Upper lobe of left lung (tissue), 6 donors: Measurements from ENCODE around the gene XAB2. TPM values are rescaled to one million over a fixed set of nuclear protein-coding genes. Genes with fewer than 3 reads are reported as not detected.
"Not testable (repeated sequence)": the region's sequence is repeated elsewhere in the genome, so short reads cannot be mapped to it uniquely, and the experiment has no call there.

Experiments used
- ATAC-seq, 2 donors: fragments of 200-7000 bp; cut with Tn5 transposase; one replicate each; pipeline ENCODE4 v1.9.1; 2022; ENCODE audit warnings: mild to moderate bottlenecking in 2 of 2, moderate library complexity in 2 of 2; ENCODE audit not compliant: low FRiP score in 2 of 2
- DNase-seq, 2 donors: peaks; one replicate each; pipeline ENCODE4 v3.0.0-alpha.2; 2019 to 2020
- H3K27ac ChIP-seq, 4 donors: fragments of 200-600 bp; sonication (generic); one replicate each; pipeline ENCODE4 v1.5.1; 2016 to 2019
- H3K27me3 ChIP-seq, 4 donors: fragments of 200-600 bp; sonication (generic); one replicate each; pipeline ENCODE4 v1.5.1; 2017 to 2019
- H3K36me3 ChIP-seq, 4 donors: fragments of 200-600 bp; sonication (generic); one replicate each; pipeline ENCODE4 v1.5.1; 2016 to 2019
- H3K4me1 ChIP-seq, 4 donors: fragments of 200-600 bp; sonication (generic); one replicate each; pipeline ENCODE4 v1.5.1; 2018 to 2019
- H3K4me3 ChIP-seq, 4 donors: fragments of 200-600 bp; sonication (generic); one replicate each; pipeline ENCODE4 v1.5.1; 2017 to 2019; ENCODE audit warnings: mild to moderate bottlenecking in 2 of 4, moderate library complexity in 1 of 4
- H3K9me3 ChIP-seq, 4 donors: fragments of 200-600 bp; sonication (generic); one replicate each; pipeline ENCODE4 v1.5.1; 2018 to 2019
- EP300 ChIP-seq, 4 donors: sonication (generic); formaldehyde crosslinking; IDR thresholded peaks; one replicate each; pipeline ENCODE4 v1.5.1; 2017; ENCODE audit warnings: antibody characterized with exemption in 4 of 4, control low read depth in 2 of 4
- POLR2A ChIP-seq, 4 donors: fragments of 450-650 bp; IDR thresholded peaks; one replicate each; pipeline ENCODE4 v1.5.1; 2016 to 2017; ENCODE audit warnings: antibody characterized with exemption in 4 of 4, mild to moderate bottlenecking in 2 of 4
- POLR2AphosphoS5 ChIP-seq, 2 donors: sonication (generic); formaldehyde crosslinking; IDR thresholded peaks; one replicate each; pipeline ENCODE4 v1.5.1; 2017; ENCODE audit warnings: antibody characterized with exemption in 2 of 2
- WGBS, 2 donors: methylation state at CpG; one replicate each; pipeline ENCODE4 v1.1.5; 2017 to 2018; 5-methylcytosine and 5-hydroxymethylcytosine counted together
- total RNA-seq, 6 donors: library from RNA; depleted of rRNA in 4 of 6; stranded (reverse); fragments of >200 nt in 4 of 6; gene quantifications; one replicate each; pipeline versions ENCODE4 v1.1.0 to v1.2.1, GENCODE V29; 2016 to 2021
- TF ChIP-seq, protein P1 (sequence below), 6 experiments: fragments of 450-650 bp in 4 of 6; fragments of 200-600 bp in 2 of 6; sonication (generic) in 2 of 6; IDR thresholded peaks; one replicate each; pipeline ENCODE4 v1.5.1; 2016 to 2019; ENCODE audit warnings: antibody characterized with exemption in 6 of 6
- donor health status: DM: no; HTN: no; CAD: no; lungs with moderate emphysema.
- donor health status: DM: no; HTN: yes; CAD: no; lungs with severe emphysema.

The XAB2 gene
- total RNA-seq, 6 donors from 2014 or later = 35.7 to 81.7 (median 51.4) TPM

DNA sequence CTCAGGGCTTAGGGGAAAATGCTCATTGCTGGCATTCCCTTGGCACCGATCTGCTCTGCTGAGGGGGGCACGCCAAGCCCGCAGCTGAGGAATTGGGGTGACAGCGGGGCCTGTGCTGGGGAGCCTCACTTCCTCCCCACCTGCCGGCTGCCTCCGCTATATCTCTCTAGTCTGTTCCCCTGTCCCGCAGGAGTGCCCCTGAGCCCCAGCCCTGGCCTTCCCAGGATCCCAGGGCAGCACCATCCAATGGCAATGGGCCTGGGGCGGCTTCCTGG is 17.0 kb upstream of the XAB2 start:
- peaks cover 0 to 34% (median 19%) of the 10 kb centered on the region in 4 donors for H3K36me3 ChIP-seq
- H3K9me3 ChIP-seq = no peaks in the 10 kb centered on the region
- ATAC-seq (no peak), DNase-seq (no peak)
- H3K4me1 ChIP-seq = peaks cover 0 to 9% (median 3%) of the 10 kb centered on the region in 4 donors
- peak overlapping the region in 2 of 4 donors; percentile 40 to 63 for H3K27ac ChIP-seq
- WGBS, 2 donors = 67 to 89% methylated on average over 2 to 8 of the region's 8 CpGs
- H3K4me3 ChIP-seq = peak overlapping the region in 1 of 4 donors; percentile 7
- no peaks in the 10 kb centered on the region for H3K27me3 ChIP-seq
- no peak for TF ChIP-seq POLR2A (IDR thresholded peaks at IDR 0.05)
- TF ChIP-seq POLR2AphosphoS5 (IDR thresholded peaks at IDR 0.05) = no peak
- TF ChIP-seq, protein P1, sequence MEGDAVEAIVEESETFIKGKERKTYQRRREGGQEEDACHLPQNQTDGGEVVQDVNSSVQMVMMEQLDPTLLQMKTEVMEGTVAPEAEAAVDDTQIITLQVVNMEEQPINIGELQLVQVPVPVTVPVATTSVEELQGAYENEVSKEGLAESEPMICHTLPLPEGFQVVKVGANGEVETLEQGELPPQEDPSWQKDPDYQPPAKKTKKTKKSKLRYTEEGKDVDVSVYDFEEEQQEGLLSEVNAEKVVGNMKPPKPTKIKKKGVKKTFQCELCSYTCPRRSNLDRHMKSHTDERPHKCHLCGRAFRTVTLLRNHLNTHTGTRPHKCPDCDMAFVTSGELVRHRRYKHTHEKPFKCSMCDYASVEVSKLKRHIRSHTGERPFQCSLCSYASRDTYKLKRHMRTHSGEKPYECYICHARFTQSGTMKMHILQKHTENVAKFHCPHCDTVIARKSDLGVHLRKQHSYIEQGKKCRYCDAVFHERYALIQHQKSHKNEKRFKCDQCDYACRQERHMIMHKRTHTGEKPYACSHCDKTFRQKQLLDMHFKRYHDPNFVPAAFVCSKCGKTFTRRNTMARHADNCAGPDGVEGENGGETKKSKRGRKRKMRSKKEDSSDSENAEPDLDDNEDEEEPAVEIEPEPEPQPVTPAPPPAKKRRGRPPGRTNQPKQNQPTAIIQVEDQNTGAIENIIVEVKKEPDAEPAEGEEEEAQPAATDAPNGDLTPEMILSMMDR (IDR thresholded peaks at IDR 0.05) = no peak
- TF ChIP-seq EP300 (IDR thresholded peaks at IDR 0.05) = no peak

DNA sequence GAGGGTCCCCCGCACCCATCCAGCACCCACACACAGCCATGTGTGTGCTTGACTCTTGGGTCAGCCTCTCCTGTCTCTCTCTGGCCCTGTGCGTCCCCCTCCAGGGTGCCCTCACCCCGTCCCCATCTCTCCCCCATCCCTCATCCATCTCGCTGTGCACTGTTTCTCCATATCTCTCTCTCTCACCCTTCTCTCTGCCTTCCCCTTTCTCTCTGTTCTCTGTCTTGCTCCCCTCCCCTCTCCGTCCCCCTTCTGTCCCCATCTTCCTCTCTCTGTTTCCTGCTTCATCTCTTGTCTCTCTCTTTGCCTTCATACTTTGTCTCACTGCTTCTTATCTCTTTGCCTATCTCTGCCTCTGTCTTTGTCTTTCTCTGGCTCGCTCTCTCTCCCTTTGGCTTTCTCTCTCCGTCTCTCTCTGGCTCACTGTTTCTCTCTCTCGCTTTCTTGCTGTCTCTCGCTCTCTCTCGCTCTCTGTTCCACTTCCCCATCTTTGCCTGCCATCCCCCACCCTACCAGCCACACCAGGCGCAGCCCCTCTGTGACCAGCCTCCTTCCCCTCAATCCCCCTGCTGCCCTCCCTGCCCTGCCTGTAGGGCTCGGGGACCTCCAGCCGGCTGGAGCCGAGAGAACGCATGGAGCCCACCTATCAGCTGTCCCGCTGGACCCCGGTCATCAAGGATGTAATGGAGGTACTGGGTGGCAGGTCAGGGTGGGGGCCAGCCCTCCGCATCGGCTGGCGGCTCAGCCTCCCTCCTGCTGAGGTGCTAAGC is 16.5 kb upstream of the XAB2 start:
- TF ChIP-seq EP300 (IDR thresholded peaks at IDR 0.05) = no peak
- TF ChIP-seq, protein P1 (IDR thresholded peaks at IDR 0.05) = no peak
- no peak for TF ChIP-seq POLR2AphosphoS5 (IDR thresholded peaks at IDR 0.05)
- no peak for TF ChIP-seq POLR2A (IDR thresholded peaks at IDR 0.05)
- H3K4me1 ChIP-seq = peaks cover 0 to 9% (median 3%) of the 10 kb centered on the region in 4 donors
- no peaks in the 10 kb centered on the region for H3K9me3 ChIP-seq
- peaks cover 0 to 35% (median 19%) of the 10 kb centered on the region in 4 donors for H3K36me3 ChIP-seq
- DNase-seq (peak in 1 of 2 donors; percentile 51), ATAC-seq (no peak)
- peak overlapping the region in 1 of 4 donors; percentile 7 for H3K4me3 ChIP-seq
- WGBS, 2 donors = 65 to 75% methylated on average over 20 of the region's 20 CpGs
- no peaks in the 10 kb centered on the region for H3K27me3 ChIP-seq
- H3K27ac ChIP-seq = peak overlapping the region in 2 of 4 donors; percentile 40 to 63

DNA sequence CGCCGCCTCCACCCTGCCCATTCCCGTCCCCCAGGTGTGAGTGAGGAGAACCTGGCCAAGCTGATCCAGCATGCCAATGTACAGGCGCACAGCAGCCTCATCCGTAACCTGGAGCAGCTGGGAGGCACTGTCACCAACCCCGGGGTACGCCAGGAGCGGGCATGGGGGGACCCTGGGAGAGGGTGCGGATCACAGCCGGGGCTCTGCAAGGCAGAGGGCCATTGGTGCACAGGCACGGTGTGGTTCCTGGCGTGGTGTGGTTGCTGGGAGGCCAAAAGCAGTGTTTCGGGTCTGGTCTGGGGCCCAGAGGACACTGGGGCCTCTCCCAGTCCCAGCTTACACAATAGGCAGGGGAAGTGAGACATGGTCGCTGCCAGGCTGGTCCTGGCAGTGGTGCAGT is 15.8 kb upstream of the XAB2 start:
- H3K27me3 ChIP-seq = no peaks in the 10 kb centered on the region
- H3K36me3 ChIP-seq = peaks cover 0 to 40% (median 19%) of the 10 kb centered on the region in 4 donors
- peak overlapping the region in 2 of 4 donors; percentile 40 to 63 for H3K27ac ChIP-seq
- H3K4me1 ChIP-seq = peaks cover 0 to 9% (median 3%) of the 10 kb centered on the region in 4 donors
- H3K9me3 ChIP-seq = no peaks in the 10 kb centered on the region
- ATAC-seq (peak; percentile 23), DNase-seq (peak in 1 of 2 donors; percentile 71)
- WGBS, 2 donors = 77 to 79% methylated on average over 5 to 10 of the region's 14 CpGs
- TF ChIP-seq EP300 (IDR thresholded peaks at IDR 0.05) (no peak), POLR2A (IDR thresholded peaks at IDR 0.05) (peak in 1 of 4 donors; percentile 16)
- no peak overlapping the region for H3K4me3 ChIP-seq

DNA sequence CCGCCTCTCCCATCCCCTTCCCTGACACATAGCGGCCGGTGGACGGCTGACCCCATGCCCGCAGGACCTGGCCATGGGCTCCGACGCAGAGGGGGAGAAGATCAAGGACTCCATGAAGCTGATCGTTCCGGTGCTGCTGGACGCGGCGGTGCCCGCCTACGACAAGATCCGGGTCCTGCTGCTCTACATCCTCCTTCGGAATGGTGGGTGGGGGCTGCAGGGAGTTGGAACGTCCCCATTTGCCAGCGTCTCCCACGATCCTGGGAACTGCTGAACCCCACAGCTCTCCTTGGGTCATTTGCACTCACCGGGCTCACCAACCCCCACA is 15.2 kb upstream of the XAB2 start:
- H3K4me1 ChIP-seq = peaks cover 0 to 16% (median 3%) of the 10 kb centered on the region in 4 donors
- WGBS, 2 donors = 87 to 95% methylated on average over 7 to 19 of the region's 20 CpGs
- ATAC-seq (no peak), DNase-seq (peak in 1 of 2 donors; percentile 72)
- TF ChIP-seq, protein P1 (IDR thresholded peaks at IDR 0.05) = no peak
- TF ChIP-seq EP300 (IDR thresholded peaks at IDR 0.05) (no peak), POLR2A (IDR thresholded peaks at IDR 0.05) (no peak), POLR2AphosphoS5 (IDR thresholded peaks at IDR 0.05) (no peak)
- H3K27me3 ChIP-seq = no peaks in the 10 kb centered on the region
- peak overlapping the region in 2 of 4 donors; percentile 40 to 63 for H3K27ac ChIP-seq
- no peak overlapping the region for H3K4me3 ChIP-seq
- no peaks in the 10 kb centered on the region for H3K9me3 ChIP-seq
- peaks cover 0 to 45% (median 21%) of the 10 kb centered on the region in 4 donors for H3K36me3 ChIP-seq

DNA sequence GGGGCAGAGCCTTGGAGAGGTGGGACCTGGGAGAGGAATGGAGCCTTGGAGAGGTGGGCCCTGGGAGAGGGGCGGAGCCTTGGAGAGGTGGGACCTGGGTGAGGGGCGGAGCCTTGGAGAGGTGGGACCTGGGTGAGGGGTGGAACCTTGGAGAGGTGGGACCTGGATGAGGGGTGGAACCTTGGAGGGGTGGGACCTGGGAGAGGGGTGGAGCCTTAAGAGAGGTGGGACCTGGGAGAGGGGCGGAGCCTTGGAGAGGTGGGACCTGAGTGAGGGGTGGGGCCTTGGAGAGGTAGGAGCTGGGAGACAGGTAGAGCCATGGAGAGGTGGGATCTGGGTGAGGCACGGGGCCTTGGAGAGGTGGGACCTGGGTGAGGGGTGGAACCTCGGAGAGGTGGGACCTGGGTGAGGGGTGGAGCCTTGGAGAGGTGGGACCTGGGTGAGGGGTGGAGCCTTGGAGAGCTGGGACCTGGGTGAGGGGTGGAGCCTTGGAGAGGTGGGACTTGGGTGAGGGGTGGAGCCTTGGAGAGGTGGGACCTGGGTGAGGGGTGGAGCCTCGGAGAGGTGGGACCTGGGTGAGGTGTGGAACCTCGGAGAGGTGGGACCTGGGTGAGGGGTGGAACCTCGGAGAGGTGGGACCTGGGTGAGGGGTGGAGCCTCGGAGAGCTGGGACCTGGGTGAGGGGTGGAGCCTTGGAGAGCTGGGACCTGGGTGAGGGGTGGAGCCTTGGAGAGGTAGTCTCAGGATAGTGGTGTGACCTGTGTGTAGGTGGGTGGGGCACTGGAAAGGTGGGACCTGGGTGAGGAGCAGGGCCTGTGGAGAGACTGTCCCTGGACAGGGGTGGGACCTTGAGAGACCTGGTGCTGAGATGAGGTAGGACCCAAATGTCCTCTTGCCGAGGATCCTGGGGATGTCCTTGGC is 14.5 kb upstream of the XAB2 start:
- not testable (repeated sequence) for H3K27ac ChIP-seq

More for the DNA sequence above, 14.5 kb upstream of the XAB2 start:
- not testable (repeated sequence) for H3K9me3 ChIP-seq, H3K4me3 ChIP-seq, ATAC-seq, H3K27me3 ChIP-seq
- 67 to 85% methylated on average over 9 to 10 of the region's 10 CpGs for WGBS, 2 donors
- H3K4me1 ChIP-seq = peaks cover 0 to 22% (median 3%) of the 10 kb centered on the region in 4 donors
- peak in 1 of 2 donors; percentile 64 for DNase-seq
- peaks cover 0 to 45% (median 21%) of the 10 kb centered on the region in 4 donors for H3K36me3 ChIP-seq
